HG03378 (cell line): ENCODE data around the gene LCN1.

Source experiments
- ATAC-seq: cut with Tn5 transposase; IDR thresholded peaks from one replicate; pipeline ENCODE4 v1.9.1; 2021; ENCODE audit warnings: mild to moderate bottlenecking, moderate library complexity; ENCODE audit not compliant: unreplicated experiment

The LCN1 gene

GRCh38 chr9:135520916-135521607, at the start of gene LCN1:
Gene LCN1 (plus strand): TSS chr9:135521440. CDS start chr9:135521498, 58 bp downstream.
- no peak for ATAC-seq

DNA sequence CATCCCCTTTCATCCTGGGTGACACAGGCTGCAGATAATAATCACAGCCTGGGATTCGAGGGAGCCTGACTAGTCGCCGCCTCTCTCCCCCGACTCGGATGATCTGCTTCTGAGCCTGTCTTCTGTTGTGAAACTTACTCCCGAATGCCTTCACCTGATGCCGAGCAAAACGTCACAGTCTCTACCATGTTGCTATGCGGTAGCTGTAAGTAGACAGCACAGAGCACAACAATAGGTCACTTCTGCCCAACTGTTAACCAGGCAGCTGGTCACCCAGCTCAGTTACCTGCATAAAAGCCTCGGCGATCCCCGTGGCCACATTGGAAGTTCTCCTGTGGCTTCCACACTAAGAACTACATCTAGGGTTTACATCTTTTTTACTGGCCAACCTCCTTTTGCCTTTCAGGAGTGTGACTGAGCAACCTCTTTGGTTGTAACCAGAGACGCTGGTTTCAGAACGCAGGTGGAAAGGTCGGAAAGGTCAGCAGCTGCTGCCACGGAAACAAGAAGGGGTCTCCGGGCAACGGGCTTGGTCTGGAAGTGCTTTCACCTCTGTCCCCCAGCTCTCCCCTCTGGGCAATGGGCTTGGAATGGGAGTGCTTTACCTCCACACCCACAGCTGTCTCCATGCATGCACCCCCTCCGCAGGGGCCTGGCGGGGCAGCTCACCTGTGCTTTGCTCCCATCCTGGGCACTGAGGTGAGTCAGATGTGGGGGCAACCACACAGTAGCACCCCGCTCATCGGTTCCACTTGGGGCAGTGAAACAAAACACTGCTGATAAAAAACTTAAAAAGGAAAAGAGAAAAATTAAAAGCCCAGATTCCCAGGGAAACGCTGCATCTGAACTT, 49.2 kb upstream of the LCN1 start:
- ATAC-seq, result no peak

DNA sequence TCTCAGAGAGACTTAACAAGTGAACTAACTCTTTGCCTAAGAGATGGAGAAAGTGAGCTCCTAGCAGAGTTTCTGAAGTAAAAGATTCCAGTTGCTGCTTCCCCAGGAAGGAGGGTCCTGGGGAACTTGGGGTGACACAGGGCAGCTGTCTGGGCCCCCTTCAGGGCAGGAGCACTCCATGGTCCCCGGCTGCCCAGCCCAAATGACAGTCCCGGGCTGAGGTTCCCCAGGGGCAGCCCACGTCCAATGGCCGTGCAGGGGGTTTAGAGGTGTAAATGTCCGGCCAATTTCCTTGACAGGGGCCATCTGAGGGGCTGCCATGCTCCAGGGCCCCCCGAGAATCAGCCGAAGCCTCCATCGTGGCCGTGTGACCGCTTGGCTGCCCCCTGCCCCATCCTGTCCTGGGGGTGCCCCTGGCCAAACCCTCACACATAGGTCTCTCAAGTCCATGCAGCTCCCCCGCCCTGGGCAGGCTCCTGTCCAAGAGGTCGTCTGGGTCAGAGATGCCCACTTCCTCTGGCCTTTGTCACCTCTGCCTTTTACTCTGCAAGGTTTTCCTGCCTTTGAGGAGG, 47.2 kb upstream of the LCN1 start:
- ATAC-seq, result no peak

DNA sequence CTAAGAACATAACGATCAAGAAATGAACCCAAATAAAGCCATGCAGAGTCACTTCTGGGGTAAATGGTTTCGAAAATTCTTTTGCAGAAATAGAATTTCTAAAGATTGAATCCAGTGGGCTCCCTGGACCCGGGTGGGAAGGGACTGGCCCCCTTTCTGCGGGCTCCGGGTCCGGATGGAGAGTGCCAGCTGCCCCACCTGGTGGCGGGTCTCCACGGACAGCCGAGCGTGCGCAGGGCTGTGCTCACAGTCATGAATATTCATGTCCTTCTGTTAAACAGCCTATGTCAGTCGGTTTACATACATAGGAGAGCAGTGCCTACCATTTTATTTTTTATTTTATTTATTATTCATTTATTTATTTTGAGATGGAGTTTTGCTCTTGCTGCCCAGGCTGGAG, 46.3 kb upstream of the LCN1 start:
- ATAC-seq, result no peak

- ATAC-seq, result no peak
Observed at GRCh38 chr9:135476561-135477355, 44.5 kb upstream of the LCN1 start.

DNA sequence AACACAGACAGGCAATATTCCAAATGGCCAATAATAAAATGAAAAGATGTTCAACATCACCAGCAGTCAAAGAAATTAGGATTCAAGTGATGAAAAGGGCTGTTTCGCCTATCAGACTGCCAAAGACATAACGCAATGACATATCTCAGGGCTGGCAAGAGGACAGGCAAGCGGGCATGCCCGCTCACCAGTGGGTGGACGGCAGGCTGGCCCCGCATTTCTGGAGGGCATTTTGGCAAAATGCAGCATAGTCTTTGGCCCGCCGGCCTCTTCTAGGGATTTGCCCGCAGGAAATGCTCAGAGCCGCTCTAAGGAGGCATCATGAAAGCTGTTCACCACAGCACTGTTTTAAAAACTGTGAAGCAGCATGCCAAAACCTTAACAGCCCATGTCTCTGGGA, 43.0 kb upstream of the LCN1 start:
- ATAC-seq, result no peak

DNA sequence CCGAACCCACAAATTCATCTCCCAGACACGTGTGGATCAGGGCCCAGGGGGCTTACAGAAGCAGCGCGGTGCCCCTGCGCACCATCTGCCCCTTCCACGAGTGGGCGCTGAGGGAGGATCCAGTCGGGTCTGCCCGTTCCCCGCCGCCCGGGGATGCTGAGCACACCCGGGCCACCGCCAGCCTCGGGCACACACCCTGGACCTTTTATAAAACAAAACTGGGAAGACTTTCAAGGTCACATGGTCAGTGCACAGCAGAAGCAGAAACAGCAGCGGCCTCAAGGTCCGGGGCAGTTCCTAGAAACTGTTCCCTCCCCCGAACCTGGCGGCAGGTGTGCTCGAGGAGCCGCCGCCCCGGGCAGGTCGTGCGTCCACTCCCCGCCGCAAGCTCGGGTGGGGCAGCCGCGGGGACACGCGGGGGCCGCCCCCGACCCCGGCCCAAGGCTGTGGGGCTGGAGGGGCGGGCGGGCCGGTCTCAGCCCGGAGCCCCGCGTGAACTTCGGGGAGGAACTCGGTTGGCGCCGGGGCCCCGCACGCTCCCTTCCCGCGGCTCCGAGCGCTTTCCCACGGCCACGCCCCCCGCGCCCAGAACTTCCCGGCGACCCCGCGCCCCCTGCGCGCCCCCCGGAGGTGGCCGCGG, 42.3 kb upstream of the LCN1 start:
- ATAC-seq, result no peak

- ATAC-seq, result no peak
Observed at GRCh38 chr9:135479469-135480052, 41.7 kb upstream of the LCN1 start, which contains the start of gene PPP1R26. Gene PPP1R26 (plus strand): TSS chr9:135479782. CDS start chr9:135484511, 4,729 bp downstream.

GRCh38 chr9:135480071-135480939, 40.9 kb upstream of the LCN1 start:
- ATAC-seq, result no peak

DNA sequence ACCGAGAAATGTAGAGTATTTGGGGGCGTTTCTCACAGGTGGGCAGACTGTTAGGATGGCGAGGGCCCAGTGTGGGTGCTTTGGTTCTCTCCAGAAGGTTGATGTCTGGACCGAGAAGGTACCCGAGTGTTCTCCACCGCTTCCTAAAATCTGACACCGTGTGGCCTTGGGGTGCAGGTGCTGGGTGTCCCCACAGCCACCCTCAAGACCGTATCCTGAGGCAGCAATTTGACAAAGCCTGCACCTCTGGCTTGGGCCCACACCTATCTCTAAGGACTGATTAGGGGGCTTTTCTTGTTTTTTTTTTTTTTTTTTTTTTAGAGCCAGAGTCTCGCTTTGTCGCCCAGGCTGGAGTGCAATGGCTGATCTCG, 40.3 kb upstream of the LCN1 start:
- no peak for ATAC-seq

DNA sequence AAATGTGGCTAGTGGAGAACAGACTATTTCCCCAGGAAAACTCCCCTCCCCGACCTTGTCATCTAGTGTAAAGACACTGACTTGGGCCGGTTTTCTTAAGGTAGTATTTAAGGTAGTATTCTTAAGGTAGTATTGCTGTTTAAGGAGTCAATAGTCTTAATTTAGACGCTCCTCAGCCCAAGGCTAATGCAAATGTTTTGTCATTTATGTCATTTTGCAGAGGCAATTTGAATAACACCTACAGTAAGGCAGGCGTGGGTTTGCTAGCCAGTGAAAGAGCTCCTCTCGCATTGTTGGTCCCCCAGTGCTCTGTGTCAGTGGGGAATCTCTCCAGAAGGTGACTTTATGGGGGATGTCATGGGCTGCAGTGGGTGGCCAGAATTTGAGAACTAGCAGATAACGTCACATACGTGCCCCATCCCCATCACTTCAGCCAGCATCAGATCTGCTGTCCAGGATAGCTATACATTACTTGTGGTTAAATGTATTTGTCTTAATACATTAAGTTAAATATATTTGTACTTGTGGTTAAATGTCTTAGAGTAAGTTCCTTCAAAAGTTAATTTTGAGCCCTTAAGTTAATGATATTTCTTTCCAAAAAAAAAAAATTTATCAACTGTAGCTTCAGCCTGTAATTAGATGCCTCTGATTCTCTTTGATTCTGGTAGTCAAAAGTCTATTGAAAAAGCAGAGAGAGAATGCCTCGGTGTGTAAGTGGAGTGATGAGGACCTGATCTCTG, 39.1 kb upstream of the LCN1 start:
- no peak for ATAC-seq

GRCh38 chr9:135484460-135485277, 36.6 kb upstream of the LCN1 start:
- no peak for ATAC-seq

GRCh38 chr9:135485385-135485784, 35.9 kb upstream of the LCN1 start:
- ATAC-seq, result no peak

DNA sequence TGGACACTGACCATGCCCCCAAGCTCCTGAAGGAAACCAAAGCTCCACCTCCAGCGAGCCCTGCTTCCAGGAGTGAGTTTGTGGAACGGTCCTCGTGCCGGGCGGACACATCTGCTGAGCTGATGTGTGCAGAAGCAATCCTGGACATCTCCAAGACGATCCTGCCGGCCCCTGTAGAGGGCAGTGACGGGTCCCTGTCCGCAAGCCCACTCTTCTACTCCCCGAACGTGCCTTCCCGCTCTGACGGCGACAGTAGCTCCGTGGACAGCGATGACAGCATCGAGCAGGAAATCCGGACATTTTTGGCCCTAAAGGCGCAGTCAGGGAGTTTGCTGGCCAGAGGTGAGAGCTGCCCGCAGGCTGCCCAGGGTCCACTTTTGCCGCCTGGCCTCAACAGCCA, 35.4 kb upstream of the LCN1 start:
- no peak for ATAC-seq

DNA sequence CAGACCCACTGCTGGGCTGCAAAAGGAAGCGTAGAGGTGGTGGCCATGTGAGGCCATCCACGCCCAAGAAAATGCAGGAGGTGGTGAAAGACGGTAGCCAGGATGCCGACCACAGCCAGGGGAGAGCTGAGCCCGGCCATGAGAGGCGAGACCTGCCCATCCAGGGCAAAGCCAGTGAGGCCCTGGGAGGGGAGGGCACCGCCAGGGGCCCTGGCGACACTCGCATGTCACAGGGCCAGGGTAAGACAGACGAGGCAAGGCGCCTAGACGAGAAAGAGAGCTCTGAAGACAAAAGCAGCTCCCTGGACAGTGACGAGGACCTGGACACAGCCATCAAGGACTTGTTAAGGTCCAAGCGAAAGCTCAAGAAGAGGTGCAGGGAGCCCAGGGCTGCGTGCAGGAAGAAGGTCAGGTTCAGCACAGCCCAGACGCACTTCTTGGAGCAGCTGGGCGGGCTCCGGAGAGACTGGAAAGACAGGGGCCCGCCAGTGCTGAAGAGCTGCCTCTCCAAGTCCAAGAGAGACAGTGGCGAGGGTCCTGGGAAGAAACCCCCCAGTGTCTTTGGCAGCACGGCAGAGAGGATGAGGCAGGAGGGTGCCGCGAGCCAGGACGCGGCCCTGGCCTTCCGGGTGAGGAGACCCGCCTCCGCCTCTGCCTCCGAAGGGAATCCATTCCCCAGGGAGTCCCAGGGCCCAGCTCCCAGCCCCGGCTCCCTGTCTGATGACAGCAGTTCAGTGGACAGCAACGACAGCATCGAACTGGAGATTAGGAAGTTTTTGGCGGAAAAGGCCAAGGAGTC, 34.8 kb upstream of the LCN1 start:
- ATAC-seq, result no peak

- ATAC-seq, result no peak
Observed at GRCh38 chr9:135487281-135488012, 33.8 kb upstream of the LCN1 start.
